Chondrocyte (in vitro differentiated cells): Measurements from ENCODE around the gene NAA40. TPM values are rescaled to one million over a fixed set of nuclear protein-coding genes. Genes with fewer than 3 reads are reported as not detected.
A peak's percentile ranks its signal among the peaks of the same experiment; 100 is the strongest.

Experiments
- DNase-seq: peaks from one replicate; pipeline ENCODE4 v3.0.0; 2021; ENCODE audit warnings: mixed read lengths, low spot score
- H3K27ac Mint-ChIP-seq: one replicate; pipeline ENCODE4 v1.8.0; 2021; ENCODE audit warnings: mild to moderate bottlenecking, moderate library complexity, mixed read lengths; ENCODE audit not compliant: unreplicated experiment
- H3K27me3 Mint-ChIP-seq: 2 replicates; pipeline ENCODE4 v1.8.0; 2021; ENCODE audit warnings: low read depth, mixed read lengths
- H3K36me3 Mint-ChIP-seq: 2 replicates; pipeline ENCODE4 v1.8.0; 2021; ENCODE audit warnings: low read depth, mixed read lengths
- H3K4me1 Mint-ChIP-seq: 2 replicates; pipeline ENCODE4 v1.8.0; 2021; ENCODE audit warnings: low read depth, mild to moderate bottlenecking, mixed read lengths
- H3K4me3 Mint-ChIP-seq: one replicate; pipeline ENCODE4 v1.8.0; 2021; ENCODE audit warnings: mild to moderate bottlenecking, moderate library complexity, mixed read lengths; ENCODE audit not compliant: unreplicated experiment
- H3K9me3 Mint-ChIP-seq: 2 replicates; pipeline ENCODE4 v1.8.0; 2021; ENCODE audit warnings: low read depth, mixed read lengths
- total RNA-seq: library from RNA; stranded (reverse); gene quantifications from 3 replicates; pipeline ENCODE4 v1.2.1, GENCODE V29; 2021
- TF ChIP-seq, protein P1 (sequence below): fragments of 200-600 bp; sonication (generic); IDR thresholded peaks from 2 replicates; pipeline ENCODE4 v1.5.0; 2021; ENCODE audit warnings: antibody characterized with exemption, mild to moderate bottlenecking, moderate library complexity

The NAA40 gene
- total RNA-seq, 1 donor from 2014 or later: 17.7 TPM

DNA sequence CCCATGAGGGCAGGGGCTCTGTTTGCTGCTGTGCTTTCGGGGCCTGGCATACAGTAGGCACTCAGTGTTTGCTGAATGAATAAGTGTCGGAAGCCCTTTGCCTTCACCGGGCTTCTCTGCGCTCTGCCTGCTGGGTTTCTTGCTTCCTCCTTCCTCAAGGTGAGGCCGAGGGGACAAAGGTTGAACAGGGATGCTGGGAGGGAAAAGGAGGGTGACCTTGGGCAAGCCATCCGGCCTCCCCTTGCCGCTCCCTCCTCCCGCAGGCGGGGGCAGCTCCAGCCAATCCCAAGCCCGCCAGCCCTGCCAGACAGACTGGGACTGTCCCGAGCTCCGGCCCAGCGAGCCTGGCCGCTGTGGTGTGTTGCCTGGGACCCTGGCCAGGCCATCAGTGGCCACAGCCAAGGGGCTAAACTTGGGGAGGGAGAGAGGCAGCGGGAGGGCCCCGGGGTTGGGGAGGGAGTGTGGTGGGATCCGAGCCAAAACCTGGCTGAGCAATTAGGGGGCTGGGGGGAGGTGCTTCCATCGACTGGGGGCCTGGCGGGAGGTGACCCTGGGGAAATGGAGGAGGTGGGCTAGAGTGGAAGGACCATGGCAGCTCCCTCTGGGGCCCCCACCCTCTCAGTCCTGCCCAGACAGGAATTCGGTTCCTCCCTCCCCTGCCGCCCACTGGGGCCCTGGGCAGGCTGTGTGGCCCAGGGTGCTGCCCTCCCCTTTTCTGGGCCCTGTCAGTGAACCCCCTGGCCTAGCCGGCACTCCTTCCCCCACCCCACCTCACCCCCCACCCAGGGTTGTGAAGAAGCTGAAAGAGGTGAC, 18.5 kb upstream of the NAA40 start:
- no peak overlapping the region for H3K27ac Mint-ChIP-seq
- no peak overlapping the region for H3K4me3 Mint-ChIP-seq
- H3K27me3 Mint-ChIP-seq: no peaks in the 10 kb centered on the region
- TF ChIP-seq, protein P1, sequence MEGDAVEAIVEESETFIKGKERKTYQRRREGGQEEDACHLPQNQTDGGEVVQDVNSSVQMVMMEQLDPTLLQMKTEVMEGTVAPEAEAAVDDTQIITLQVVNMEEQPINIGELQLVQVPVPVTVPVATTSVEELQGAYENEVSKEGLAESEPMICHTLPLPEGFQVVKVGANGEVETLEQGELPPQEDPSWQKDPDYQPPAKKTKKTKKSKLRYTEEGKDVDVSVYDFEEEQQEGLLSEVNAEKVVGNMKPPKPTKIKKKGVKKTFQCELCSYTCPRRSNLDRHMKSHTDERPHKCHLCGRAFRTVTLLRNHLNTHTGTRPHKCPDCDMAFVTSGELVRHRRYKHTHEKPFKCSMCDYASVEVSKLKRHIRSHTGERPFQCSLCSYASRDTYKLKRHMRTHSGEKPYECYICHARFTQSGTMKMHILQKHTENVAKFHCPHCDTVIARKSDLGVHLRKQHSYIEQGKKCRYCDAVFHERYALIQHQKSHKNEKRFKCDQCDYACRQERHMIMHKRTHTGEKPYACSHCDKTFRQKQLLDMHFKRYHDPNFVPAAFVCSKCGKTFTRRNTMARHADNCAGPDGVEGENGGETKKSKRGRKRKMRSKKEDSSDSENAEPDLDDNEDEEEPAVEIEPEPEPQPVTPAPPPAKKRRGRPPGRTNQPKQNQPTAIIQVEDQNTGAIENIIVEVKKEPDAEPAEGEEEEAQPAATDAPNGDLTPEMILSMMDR: no peak
- no peaks in the 10 kb centered on the region for H3K9me3 Mint-ChIP-seq
- H3K36me3 Mint-ChIP-seq: no peaks in the 10 kb centered on the region
- peaks cover 15% of the 10 kb centered on the region for H3K4me1 Mint-ChIP-seq
- no peak for DNase-seq

DNA sequence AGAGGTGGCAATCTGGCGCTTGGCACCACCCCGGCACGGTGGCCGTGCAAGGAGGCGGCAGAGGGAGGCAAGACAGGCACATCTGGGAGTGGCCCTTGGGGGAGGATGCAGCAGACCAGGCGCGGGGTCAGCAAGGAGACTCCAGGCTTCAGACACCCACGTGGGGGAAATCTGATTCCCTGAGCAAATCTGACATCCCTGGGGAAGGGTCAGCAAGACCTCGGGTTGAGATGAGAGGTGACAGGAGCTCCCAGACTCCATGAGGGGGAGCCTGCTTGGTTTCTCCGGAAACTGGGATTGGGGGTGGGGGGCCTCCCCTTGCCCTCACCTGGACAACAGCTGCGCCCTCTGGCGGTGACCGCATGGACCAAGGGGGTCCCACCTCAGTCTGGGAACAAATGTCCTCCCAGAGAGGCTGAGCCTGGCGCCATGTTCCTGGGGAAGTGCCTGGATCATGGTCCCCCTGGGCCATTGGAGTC, 17.8 kb upstream of the NAA40 start:
- Mint-ChIP-seq H3K4me3 (no peak overlapping the region), H3K27me3 (no peaks in the 10 kb centered on the region), H3K4me1 (peaks cover 15% of the 10 kb centered on the region), H3K9me3 (no peaks in the 10 kb centered on the region), H3K27ac (no peak overlapping the region), H3K36me3 (no peaks in the 10 kb centered on the region)
- TF ChIP-seq, protein P1: peak; percentile 74
- no peak for DNase-seq

DNA sequence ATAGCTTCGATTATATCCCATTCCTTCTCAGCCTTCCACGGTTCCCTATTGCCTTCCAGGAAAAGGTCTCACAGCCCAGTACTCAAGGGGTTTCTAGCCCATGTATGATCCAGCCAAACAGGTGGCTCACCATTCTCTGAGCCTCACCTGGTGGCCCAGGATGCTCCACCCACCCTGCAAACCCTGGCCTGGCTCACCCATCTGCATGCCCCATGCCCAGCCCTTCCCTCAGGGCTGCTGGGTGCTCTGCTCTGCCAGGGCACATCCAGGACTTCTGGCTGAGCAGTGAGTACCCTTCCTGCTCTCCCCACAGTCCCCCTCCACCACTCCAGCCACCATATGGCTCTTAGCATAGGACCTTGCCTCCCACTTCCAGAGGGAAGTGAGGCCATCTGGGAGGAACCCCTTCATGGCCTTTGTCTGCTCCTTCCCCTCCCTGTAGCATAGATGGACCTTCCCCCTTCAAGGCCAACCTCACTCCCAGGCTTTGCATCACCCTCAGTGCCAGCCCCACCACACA, 16.1 kb upstream of the NAA40 start:
- no peaks in the 10 kb centered on the region for H3K27me3 Mint-ChIP-seq
- H3K27ac Mint-ChIP-seq: no peak overlapping the region
- H3K9me3 Mint-ChIP-seq: no peaks in the 10 kb centered on the region
- TF ChIP-seq, protein P1: no peak
- DNase-seq: no peak
- no peaks in the 10 kb centered on the region for H3K36me3 Mint-ChIP-seq
- peaks cover 8% of the 10 kb centered on the region for H3K4me1 Mint-ChIP-seq
- no peak overlapping the region for H3K4me3 Mint-ChIP-seq

DNA sequence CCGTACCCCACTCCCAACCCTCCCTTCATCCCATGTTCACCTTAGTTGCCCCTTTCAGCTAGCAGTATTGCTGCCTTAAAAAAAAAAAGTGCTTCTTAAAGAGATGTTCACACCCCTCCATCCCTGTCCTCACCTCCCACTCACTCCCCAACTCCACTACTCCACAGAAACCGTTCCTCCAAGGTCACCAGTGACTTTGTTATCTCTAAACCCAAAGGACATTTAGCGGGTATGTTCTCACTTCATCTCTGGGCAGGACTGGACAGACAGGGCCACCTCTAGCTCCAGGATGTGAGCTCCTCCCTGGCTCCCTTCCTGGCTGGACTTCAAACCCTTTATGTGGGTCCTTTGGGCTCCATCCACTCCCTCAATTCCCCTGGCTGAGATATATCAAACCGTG, 15.5 kb upstream of the NAA40 start:
- no peak overlapping the region for H3K27ac Mint-ChIP-seq
- no peaks in the 10 kb centered on the region for H3K9me3 Mint-ChIP-seq
- H3K4me1 Mint-ChIP-seq: peaks cover 7% of the 10 kb centered on the region
- TF ChIP-seq, protein P1: no peak
- H3K4me3 Mint-ChIP-seq: no peak overlapping the region
- H3K27me3 Mint-ChIP-seq: peaks cover 4% of the 10 kb centered on the region
- no peaks in the 10 kb centered on the region for H3K36me3 Mint-ChIP-seq
- no peak for DNase-seq

DNA sequence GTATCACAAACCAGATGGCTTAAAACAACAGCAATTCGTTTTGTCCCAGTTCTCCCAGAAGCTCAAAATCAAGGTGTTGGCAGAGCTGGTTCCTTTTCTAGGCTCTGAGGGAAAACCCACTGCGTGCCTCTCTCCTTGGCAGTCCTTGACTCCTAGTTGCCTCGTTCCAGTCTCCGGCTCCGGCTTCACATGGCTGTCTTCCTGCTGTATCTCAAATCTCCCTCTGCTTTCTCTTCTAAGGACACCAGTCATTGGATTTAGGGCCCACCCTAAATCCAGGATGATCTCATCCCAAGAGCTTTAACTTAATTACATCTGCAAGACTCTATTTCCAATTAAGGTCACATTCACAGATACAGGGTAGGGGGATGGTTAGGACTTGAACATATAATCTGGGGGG, 9.2 kb upstream of the NAA40 start:
- Mint-ChIP-seq H3K27ac (no peak overlapping the region), H3K27me3 (peaks cover 4% of the 10 kb centered on the region), H3K9me3 (no peaks in the 10 kb centered on the region), H3K4me3 (no peak overlapping the region), H3K36me3 (no peaks in the 10 kb centered on the region), H3K4me1 (no peaks in the 10 kb centered on the region)
- DNase-seq: no peak
- TF ChIP-seq, protein P1: no peak
